COR-L47 (cell line): ENCODE measurements around the gene MMP11.

Experiments
- DNase-seq: peaks from one replicate; lab custom pipeline; 2025; lab: John Stamatoyannopoulos, UW

Gene MMP11

DNA sequence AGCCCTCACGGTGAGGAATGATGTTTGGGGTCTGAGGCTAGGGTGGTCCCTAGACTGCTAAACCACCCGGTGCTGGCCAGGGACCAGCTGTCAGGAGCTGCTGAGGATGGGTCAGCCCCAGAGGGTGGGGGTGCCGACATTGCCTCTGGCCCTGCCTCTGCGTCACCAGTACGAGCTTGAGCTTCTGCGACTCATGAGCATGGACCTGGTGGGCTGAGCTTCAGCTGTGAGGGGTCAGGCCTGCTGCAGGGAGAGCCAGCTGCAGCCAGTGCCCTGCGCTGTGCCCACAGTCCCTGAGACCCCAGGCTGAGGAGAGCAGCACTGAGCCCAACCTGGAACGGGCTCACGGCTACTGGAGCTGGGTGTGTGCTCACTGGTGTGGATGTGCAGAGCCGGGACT lies 59.1 kb downstream of the MMP11 start:
- DNase-seq: no peak

DNA sequence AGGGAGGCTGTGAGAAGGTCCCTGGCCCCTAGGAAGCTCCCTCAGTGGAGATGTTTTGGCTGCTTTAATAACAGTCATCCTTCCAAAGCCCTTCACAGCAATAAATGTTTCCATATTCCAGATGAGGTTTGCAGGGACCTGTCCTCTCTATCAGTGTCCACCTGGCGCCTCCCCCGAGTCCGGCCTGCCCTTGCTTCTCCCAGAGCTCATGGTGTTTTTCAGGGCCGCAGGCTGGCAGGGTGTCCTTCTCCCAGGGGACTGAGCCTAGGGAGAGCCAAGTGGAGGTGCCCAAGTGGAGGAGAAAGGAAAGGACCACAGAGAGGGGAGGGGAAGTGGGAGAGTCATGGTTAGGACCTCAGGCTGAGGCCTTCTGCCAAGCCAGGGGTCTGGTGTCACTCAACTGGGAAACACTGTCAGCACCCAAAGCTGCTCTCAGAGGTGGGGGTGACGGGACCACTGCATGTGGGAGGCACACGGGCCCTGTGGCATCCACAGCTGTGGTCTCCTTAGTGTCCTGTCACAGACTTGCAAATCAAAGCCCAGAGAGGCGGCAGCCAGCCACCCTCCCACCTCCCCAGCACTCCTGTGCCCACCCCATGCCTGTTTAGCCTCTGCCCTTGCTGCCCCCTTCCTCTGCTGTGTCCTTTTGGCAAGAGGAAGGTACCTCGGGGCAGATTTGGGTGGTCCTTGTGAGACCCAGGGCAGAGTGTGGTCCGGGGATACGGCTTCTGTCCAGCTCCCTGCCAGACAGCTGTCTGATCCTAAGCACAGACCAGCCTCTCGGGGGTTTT lies 59.8 kb downstream of the MMP11 start:
- no peak for DNase-seq

DNA sequence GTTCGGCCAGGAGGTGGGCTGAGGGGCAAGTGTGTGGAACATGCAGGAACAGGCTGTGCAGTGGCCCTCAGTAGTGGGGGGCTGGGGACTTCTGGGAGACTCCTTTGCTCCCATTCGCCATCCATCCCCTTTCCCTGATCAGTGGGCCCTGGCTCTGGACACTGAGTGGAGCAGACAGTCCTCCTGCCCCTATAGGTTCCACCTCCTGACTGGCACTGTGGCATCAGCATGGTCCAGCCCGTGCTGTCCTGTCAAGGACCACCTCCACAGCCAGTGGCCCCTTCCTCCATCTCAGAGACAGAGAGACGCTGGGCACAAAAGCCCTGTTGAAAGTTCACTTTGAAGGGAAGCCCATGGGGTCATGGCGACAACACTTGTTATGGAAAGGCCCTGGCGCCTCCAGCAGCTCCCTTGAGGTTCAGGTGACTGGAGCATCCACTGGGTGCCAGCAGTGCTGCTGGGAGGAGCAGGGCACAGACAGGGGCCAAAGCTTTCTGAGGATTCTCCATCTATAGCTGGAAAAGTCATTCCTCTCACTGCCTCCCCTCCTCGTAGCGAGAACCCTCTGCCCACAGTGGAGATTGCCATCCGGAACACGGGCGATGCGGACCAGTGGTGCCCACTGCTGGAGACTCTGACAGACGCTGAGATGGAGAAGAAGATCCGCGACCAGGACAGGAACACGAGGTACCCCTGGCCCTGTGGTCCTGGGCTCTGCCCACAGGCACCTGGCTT lies 60.5 kb downstream of the MMP11 start:
- DNase-seq: no peak
